BJ (cell line): ENCODE measurements around the gene METAP1D. TPM values are rescaled to one million over a fixed set of nuclear protein-coding genes. Genes with fewer than 3 reads are reported as not detected.

ENCODE experiments used
- CTCF ChIA-PET: fragments of 350-600 bp; formaldehyde crosslinking; extraction: SDS; loops from one replicate; lab custom pipeline; 2021; ENCODE audit warnings: antibody characterized with exemption, inconsistent platforms; lab: Yijun Ruan, JAX
- POLR2A ChIA-PET: fragments of 300-600 bp; sonication (Branson Sonifier 250); formaldehyde crosslinking; extraction: SDS; loops from one replicate; lab custom pipeline; 2021; ENCODE audit warnings: antibody characterized with exemption; lab: Charles Lee
- DNase-seq: peaks from one replicate; pipeline ENCODE4 v3.0.0-alpha.2; 2011; ENCODE audit warnings: low read depth
- H3K27me3 ChIP-seq: 2 replicates; pipeline ENCODE4 v1.6.0; 2011; ENCODE audit warnings: low read length; ENCODE audit not compliant: control insufficient read depth, insufficient read depth
- H3K36me3 ChIP-seq: 2 replicates; pipeline ENCODE4 v1.5.1; 2011; ENCODE audit warnings: low read length; ENCODE audit not compliant: control insufficient read depth, insufficient read depth
- H3K4me3 ChIP-seq: 2 replicates; pipeline ENCODE4 v1.5.1; 2011; ENCODE audit warnings: low read depth, mild to moderate bottlenecking, control low read depth, low read length
- CTCF ChIP-seq: IDR thresholded peaks from 2 replicates; pipeline ENCODE4 v1.5.1; 2011; ENCODE audit warnings: low read depth, mild to moderate bottlenecking, control low read depth, inconsistent platforms, low read length, moderate library complexity; ENCODE audit not compliant: insufficient read depth
- polyA plus RNA-seq: library from polyadenylated mRNA; depleted of rRNA; stranded (reverse); fragments of >200 nt; gene quantifications from 2 replicates; pipeline ENCODE4 v1.2.3, GENCODE V29; 2011

The METAP1D gene
- polyA plus RNA-seq, 1 experiment: 4.8 TPM

DNA sequence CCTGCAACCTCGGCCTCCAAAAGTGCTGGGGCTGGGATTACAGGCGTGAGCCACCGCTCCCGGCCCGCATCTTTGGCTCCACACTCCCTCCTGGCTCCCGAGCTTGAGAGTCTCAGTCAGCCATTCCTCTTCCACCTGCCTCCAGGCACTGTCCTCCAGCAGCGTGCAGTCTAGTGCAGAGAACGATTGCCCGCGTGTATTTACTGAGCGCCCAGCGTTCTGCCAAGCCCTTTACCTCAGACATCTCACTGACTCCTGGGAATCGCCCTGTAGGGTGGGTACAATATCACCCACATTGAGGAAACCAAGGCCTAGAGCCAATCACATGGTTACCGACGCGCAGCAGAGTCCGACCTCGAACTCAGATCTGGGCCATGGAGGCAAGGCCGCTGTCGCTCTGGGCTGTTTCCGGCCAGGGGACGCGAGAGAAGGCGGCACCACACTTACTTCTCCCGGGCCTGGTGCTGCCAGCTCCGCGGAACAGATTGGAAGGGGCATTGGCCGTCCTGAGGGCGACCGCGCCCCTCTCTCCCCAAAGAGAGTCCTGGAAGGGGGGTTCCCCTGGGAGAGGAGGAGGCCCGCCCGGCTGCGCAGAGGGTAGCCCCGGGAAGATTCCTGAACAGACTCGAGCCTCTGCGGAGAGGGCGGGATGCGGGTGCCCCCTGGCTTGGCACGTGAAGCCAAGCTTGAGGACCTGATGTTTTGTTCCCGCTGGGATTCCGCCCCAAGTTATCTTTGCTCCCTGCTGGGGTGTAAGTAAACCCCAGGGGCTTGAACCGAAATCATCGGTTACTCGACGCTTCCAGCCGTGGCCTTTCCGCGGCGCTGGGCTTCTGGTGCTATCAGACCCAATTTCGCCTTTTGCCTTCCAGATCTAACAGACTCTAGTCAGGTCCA lies 108.2 kb downstream of the METAP1D start:
- ChIA-PET POLR2A (no interaction called here), CTCF (interaction anchor here (1.3 to 5.1 kb wide), 7 partner anchors 7 to 534 kb away, joined by 3 to 59 read pairs (median 8); no protein-coding TSS in a partner anchor)
- Histone ChIP-seq H3K27me3 (no peaks in the 10 kb centered on the region), H3K4me3 (no peak overlapping the region), H3K36me3 (no peaks in the 10 kb centered on the region)
- TF ChIP-seq CTCF: no peak
- DNase-seq: no peak

GRCh38 chr2:172108587-172108930 lies 108.8 kb downstream of the METAP1D start:
- no peak for DNase-seq
- Histone ChIP-seq H3K36me3 (no peaks in the 10 kb centered on the region), H3K27me3 (no peaks in the 10 kb centered on the region), H3K4me3 (no peak overlapping the region)
- POLR2A ChIA-PET: no interaction called here
- CTCF ChIA-PET: interaction anchor here (1.3 to 5.1 kb wide), 3 partner anchors 298 to 535 kb away, joined by 4 to 59 read pairs (median 23); no protein-coding TSS in a partner anchor
- no peak for TF ChIP-seq CTCF

- ChIA-PET CTCF (interaction anchor here (0.6 to 5.1 kb wide), 2 partner anchors 402 to 536 kb away, joined by 3 to 23 read pairs; no protein-coding TSS in a partner anchor), POLR2A (no interaction called here)
- Histone ChIP-seq H3K27me3 (no peaks in the 10 kb centered on the region), H3K4me3 (no peak overlapping the region), H3K36me3 (no peaks in the 10 kb centered on the region)
- DNase-seq: no peak
- TF ChIP-seq CTCF: no peak
Measured at GRCh38 chr2:172109256-172109987, 109.7 kb downstream of the METAP1D start.

- no peaks in the 10 kb centered on the region for H3K27me3 ChIP-seq
- ChIA-PET CTCF (no interaction called here), POLR2A (no interaction called here)
- H3K36me3 ChIP-seq: no peaks in the 10 kb centered on the region
- no peak for TF ChIP-seq CTCF
- no peak for DNase-seq
- no peak overlapping the region for H3K4me3 ChIP-seq
Measured at GRCh38 chr2:172109988-172110811, 110.4 kb downstream of the METAP1D start.
